NK-92 treated with Interleukin-12 subunit alpha and Interleukin-12 subunit beta, amount 100 ng/mL, for 24 hours (cell line): ENCODE measurements around the gene MCUB.
"Not testable (repeated sequence)": the region's sequence is repeated elsewhere in the genome, so short reads cannot be mapped to it uniquely, and the experiment has no call there.

ENCODE experiments used
- DNase-seq: peaks from one replicate; lab custom pipeline; 2025; lab: John Stamatoyannopoulos, UW

Gene MCUB

DNA sequence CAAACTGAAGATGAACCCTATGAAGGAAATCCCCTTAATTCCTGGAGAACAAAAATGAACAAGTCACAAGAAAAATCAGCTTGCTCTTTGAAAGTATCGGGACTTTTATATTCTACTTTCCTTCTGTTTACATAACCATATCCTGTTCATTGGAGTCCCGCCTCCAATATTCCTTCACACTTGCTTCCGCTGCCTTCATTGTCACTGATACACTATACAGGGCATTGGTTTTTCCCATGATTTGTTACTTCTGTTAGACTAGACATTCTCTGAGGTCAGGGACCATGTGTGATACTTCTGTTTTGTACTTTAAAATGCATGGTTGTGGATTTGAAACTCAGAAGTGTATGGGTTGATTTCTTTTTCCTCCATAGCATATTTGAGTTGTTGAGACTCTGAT, 18.8 kb downstream of the MCUB start:
- no peak for DNase-seq

DNA sequence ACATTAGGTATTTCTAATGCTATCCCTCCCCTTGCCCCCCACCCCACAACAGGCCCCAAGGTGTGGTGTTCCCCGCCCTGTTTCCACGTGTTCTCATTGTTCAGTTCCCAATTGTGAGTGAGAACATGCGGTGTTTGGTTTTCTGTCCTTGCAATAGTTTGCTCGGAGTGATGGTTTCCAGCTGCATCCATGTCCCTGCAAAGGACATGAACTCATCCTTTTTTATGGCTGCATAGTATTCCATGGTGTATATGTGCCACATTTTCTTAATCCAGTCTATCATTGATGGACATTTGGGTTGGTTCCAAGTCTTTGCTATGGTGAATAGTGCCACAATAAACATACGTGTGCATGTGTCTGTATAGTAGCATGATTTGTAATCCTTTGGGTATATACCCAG, 20.0 kb downstream of the MCUB start:
- not testable (repeated sequence) for DNase-seq

DNA sequence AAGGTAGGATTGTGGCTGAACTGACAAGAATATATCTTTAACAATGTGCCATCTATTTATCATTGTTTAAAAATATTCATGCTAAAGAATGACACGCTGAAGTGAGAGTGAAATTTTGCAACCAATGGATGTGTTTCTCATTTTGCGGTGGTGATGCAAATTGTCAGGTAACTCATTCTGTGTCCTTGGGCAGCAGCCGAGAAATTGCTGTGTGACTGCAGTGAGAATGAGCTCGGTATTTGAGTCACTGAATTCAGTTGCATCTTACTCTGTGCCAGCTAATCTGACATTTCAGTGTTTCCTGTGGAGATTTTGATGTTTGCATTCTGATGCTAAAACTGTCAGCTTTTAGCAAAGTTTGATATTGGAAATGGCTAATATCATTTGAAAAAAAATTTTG, 28.1 kb downstream of the MCUB start:
- DNase-seq = no peak

DNA sequence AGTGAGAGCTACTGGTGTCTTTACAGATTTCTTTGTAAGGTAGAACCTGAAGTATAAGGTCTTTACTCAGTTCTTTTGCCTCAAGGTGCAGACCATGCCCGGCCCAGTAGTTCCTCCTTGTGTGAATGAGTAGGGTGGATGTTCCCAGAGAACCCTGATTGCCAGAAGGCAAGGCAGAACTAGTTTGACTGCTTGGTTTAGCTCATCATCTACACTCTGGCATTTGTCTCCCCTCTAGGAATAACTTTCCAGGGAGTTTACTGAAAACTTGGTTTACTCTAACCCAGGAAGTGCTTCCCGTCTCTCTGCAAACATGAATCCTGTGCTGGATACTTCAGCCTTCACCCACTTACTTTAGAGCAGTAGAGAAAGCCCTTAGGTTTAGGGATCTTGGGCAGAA, 29.1 kb downstream of the MCUB start:
- no peak for DNase-seq

DNA sequence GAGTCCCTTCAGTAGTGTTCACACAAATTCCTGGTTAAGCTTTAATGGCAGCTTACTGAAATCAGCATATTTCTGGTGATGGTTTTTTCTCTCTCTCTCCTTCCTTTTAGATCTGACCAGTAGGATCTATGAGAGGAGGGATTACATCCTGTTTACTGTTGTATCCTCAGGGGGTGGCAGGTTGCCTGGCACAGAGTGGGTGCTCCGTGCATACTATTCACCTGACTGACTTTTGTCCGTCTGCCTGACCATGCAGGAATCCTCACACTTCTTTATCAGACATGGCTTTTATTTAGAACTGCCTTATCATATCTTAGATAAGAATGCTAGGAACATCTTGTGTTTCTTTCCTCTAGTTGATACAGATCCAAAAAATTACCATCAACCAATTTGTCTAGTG, 29.6 kb downstream of the MCUB start:
- no peak for DNase-seq

DNA sequence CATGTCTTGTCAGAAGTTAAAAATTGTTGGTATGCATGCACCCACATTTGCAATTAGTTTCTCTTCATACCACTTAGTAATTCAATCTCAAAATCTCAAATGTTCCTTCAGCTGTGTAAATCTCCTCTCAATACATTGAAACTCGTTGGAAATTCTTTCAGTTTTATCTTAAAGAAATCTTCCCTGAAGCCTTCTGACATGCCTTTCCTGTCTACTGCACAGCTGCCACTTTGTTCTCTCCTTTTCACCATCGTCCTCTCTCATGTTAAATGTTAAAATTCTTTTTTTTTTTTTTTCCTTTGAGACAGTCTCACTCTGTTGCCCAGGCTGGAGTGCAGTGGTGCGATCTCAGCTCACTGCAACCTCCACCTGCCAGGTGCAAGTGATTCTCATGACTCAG, 30.9 kb downstream of the MCUB start:
- DNase-seq = no peak

DNA sequence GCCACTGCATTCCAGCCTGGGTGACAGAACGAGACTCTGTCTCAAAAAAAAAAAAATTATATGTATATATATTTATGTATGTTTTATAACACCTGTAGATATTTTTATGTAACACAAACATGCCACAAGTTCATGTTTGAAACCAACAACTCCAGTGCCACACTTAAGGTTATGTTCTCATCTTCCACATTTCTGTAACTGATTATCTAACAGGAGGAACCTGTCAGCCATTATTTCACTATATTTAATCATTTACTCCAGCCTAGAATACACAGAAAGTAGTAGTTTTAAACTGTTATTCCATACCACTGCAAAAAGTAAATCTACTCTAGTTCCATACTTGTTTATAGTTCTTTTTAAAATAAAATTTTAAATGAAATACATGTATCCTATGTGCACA, 32.3 kb downstream of the MCUB start:
- no peak for DNase-seq

DNA sequence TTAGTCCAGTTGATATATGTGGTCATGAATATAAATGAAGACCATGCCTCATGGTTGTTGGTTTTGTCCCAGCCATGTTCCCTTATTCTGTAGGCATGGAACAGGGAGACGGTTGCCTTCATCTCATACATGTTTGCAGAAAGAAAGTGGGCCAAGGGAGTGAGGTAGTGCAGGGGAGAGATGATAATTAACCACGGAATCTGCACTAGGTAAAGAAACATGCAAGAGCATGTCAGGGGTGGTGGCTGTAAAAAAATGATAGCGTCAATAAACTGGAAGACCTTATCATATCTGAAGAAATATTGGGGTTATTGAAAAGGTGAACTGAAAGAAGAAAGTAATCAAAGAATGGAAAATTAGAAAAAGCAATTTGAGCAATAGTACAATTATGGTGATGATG, 35.1 kb downstream of the MCUB start:
- not testable (repeated sequence) for DNase-seq

DNA sequence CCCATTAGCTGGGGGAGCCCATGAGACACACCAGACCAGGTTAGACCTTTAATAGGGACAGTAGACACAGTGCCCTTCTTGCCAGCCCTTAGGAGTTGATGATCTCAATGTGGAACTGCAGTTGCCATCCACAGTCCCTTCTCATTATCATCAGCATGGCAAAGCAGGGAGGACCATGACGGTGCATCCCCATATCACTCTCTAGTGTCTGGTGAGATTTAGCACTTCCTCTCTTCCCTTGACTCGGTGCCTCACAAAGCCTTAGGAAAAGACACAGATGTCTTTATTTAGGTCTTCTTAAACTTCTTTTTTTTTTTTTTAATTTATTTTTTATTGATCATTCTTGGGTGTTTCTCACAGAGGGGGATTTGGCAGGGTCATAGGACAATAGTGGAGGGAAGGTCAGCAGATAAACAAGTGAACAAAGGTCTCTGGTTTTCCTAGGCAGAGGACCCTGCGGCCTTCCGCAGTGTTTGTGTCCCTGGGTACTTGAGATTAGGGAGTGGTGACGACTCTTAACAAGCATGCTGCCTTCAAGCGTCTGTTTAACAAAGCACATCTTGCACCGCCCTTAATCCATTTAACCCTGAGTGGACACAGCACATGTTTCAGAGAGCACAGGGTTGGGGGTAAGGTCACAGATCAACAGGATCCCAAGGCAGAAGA, 36.5 kb downstream of the MCUB start:
- DNase-seq = not testable (repeated sequence)

DNA sequence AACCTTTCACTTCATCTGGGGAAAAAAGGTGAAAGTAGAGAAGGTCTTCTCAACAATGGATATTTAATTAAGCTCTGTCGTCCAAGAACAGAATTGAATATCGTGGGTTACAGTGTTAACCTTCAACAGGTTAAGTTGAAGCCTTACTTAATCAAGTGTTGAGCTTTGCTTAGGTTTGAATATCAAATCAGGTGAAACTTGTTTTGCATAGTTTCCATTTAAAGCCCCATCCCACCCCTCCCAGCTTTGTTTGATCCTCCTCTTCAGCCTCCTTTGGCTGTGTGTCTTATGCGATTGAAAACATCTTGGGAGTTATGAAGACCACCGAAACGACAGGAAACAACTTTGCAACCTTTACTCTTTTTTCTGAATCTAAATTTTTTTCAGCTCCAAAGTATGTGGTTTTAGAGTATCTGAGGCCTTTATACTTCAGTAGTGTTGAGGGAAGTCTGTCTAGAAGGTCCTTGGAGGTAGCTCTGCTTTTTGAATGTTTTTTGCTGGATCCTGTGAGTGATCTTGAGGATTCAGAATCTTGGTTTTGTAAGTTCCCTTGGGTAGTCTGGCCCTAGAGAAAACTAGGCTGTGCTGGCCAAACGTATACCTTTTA, 39.1 kb downstream of the MCUB start:
- DNase-seq = no peak

DNA sequence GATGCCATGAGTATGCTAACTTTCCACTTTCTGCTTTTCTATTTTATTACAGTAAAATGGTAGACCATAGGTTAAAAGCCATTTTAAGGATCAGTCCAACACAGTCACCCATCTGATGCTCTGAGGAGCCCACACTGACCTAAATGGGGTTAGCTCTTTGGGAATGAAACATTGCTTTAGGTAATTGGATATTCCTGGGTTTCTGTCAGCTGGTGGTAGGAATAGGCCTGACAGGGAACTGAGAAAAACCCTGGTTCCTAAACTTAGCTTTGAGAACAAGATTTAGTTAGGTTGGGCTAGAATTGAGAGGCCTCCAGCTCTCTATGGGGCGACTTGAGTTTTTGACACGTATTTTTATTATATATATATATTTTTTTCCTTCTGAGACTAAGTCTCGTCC, 40.4 kb downstream of the MCUB start:
- DNase-seq = no peak

DNA sequence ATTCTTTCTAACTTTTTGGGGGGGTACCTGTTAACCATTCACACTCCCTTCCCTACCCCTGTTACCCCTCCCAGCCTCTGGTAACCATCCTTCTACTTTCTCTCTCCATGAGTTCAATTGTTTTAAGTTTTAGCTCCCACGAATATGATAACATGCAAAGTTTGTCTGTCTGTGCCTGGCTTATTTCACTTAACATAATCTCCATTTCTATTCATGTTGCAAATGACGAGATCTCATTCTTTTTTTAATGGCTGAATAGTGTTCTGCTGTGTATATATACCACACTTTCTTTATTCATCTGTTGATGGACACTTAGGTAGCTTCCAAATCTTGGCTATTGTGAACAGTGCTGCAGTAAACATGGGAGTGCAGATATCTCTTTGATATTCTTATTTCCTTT, 41.3 kb downstream of the MCUB start:
- DNase-seq = no peak

DNA sequence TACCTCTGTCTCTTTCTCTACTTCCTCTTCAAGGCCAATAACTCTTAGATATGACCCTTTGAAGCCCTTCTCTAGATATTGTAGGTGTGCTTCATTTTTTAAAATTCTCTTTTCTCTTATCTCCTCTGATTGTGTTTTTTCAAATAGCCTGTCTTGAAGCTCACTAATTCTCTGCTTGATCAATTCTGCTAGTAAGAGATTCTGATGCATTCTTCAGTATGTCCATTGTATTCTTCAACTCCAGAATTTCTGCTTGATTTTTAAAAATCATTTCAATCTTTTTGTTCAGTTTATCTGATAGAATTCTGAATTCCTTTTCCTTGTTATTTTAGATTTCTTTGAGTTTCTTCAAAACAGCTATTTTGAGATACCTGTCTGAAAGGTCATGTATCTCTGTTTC, 47.9 kb downstream of the MCUB start:
- DNase-seq = no peak

DNA sequence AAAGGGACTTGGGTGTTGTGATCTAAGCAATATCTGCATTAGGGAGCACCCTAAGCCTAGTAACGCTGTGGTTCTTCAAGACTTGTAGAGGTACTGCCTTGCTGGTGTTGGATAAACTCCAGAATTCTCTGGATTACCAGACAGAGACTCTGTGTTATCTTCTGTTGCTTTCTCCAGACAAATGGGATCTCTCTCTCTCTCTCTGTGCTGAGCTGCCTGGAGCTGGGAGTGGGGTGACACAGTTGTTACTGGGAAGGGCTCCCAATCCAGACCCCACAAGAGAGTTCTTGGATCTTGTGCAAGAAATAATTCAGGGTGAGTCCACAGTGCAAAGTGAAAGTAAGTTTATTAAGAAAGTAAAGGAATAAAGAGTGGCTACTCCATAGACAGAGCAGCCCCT, 48.8 kb downstream of the MCUB start:
- DNase-seq = no peak

DNA sequence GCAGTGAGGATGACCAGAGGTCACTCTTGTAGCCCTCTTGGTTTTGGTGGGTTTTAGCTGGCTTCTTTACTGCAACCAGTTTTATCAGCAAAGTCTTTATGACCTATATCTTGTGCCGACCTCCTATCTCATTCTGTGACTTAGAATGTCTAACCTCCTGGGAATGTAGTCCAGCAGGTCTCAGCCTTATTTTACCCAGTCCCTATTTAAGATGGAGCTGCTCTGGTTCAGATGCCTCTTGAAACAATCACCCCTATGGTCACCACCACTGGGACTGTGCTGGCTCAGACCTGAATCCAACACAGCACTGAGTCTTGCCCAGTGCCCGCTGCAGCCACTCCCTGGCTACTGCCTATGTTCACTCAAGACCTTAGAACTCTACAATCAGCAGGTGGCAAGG, 49.4 kb downstream of the MCUB start:
- no peak for DNase-seq

DNA sequence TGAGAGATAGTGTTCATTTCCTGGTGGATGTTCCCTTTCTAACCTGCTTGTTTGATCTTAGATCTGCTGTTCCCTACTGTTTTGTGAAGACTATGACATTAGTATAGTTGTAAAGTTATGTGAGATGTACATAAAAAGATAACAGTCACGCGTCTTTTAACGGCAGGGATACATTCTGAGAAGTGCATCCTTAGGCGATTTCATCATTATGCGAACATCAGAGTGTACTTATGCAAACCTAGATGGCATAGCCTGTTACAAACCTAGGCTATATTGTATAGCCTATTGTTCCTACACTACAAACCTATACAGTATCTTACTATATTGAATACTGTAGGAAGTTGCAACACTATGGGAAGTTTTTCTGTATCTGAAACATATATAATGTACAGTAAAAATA, 50.4 kb downstream of the MCUB start:
- no peak for DNase-seq

DNA sequence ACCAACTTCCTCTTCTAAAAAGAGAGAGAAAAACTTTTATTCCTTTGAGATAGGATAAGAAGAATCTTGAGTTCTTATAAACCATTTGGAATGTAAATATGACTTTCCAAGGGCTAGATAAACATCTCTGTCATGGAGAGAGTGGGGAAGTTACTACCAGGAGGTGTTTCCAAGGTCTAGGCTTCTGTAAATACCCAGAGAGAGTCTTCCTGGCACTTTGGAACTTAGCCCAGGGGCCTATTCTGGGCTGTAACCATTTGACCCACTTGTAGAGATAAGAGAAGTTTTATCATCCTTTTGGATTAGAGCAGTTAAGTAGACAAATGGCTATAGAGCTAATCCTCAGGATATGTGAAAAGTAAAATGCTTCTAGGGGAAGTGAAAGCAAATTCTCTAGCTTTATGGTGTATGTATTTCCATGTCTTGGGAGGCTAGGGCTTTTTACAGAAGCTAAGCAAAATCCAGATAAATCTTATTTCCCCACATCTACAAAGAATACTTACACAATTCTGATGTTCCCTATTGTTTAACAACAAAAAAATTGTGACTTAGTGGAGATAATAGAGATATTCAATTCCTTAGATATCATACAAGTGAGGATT, 51.1 kb downstream of the MCUB start:
- DNase-seq = no peak

DNA sequence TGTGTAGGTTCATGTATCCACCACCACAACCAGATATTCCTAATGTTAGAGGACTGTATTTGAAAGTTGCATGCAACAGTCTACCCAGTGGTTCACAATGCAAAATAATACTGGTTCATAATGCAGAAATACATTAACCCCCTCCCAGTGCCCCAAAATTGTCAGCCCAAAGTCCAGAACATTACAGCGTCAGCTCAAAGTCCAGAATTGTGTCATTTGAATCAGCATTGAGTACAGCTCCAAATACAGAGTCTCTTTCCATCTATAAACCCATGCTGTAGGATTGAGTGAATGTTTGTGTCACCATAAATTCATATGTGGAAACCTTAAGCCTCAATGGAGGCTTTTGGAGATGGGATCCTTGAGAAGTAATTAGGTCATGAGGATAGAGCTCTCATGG, 54.0 kb downstream of the MCUB start:
- DNase-seq = no peak

DNA sequence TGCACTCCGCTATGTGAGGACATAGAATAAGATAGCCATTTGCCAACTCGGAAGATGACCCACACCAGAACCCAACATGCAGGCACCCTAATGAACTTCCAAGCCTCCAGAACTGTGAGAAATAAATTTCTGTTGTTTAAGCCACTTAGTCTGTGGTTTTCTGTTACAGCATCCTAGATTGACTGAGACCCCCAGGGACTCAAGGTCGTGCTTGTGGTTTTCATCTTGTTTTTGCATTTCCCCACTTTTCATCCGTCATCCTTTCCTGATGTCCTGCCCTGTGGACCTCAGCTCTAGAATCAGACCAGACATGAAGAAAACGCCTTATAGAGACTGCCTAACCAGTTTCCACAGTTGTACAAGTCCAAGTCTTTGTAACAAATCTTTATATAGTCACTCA, 54.4 kb downstream of the MCUB start:
- no peak for DNase-seq

DNA sequence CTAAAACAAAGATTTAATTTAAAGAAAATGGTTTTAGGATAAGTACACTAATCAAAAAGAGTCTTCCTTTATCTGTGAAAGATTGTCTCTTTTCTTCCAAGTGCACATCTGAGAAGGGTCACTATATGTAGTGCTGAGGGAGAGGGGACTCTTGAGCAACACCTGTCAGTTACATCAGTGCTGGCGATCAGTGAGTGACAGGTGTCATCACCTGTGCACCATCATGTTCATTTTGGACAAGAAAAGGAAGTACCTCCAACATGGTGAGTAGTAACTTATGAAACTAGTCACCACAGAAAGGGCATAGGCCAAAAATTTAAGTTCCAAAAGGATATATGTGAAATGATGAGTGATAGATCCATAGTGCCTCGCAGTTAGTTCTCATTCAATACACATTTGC, 55.7 kb downstream of the MCUB start:
- DNase-seq = no peak

DNA sequence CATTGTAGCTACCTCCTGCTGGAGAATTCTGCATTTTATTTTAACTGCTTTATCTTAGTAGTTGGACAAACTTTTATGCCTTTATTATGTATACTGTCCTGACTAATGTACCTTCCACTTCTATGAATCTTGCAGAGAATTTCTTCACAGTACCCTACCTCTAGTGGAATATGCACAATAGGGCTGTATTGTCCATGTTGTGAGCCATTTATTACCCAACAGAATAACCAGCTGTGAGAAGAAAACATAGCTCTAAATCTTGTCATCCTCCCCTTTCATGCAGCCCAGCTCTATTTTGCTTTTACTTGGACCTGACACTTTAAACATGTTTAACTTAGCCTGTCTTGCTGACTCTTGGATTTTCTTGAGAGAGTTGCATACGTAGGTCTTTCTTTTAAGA, 56.2 kb downstream of the MCUB start:
- DNase-seq = no peak

DNA sequence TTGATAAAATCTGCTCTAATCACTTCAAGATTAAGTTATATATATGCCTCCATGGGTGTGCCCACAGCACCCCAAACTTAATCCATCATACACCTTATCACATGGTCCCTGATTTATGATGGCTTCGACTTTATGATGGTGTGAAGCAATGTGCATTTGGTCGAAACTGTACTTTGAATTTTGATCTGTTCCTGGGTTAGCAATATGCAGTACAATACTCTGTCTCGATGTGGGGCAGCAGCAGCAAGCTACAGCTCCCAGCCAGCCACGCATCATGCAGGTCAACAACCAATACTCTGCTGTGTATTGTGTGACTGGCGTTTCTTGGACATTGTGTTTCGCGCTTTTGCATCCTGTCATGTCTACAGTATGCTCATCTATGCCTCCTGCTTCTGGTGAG, 62.6 kb downstream of the MCUB start:
- DNase-seq = no peak

DNA sequence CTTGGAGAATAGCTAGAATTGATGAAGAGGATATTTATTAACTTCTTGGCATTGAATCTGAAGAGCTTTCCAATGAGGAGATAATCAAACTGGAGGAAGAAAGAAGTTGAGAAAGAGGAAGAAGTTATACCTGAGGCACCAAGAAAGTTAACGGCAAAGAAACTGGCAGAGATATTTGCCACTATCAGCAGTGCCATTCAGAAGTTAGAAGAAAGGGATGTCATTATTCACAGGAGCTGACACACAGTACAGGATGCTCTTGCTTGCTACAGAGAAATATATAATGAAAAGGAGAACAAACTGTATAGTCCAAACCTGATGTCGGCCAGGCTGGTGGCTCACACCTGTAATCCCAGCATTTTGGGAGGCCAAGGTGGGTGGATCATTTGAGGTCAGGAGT, 64.5 kb downstream of the MCUB start:
- DNase-seq = no peak

DNA sequence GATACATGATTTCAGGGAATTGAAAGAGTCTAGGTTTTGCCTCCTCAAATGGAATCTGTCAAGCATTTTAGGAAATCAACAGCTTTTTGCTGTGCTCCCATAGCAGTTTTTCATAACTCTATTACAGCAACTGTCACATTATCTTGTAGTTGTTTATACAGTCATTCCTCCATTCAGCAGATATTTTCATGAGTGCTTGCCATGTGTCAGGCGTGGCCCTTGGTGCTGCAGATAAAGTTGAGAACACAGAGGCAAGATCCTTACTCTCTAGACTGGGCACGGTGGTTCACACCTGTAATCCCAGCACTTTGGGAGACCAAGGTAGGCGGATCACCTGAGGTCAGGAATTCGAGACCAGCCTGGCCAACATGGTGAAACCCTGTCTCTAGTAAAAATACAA, 67.3 kb downstream of the MCUB start:
- DNase-seq = no peak
